ENCODE data around the gene LSM7.
"Not testable (repeated sequence)": the region's sequence is repeated elsewhere in the genome, so short reads cannot be mapped to it uniquely, and the experiment has no call there.

LSM7 gene

GRCh38 chr19:2354670-2355069 lies 26.3 kb upstream of the LSM7 start:
- no peak for DNase-seq

DNA sequence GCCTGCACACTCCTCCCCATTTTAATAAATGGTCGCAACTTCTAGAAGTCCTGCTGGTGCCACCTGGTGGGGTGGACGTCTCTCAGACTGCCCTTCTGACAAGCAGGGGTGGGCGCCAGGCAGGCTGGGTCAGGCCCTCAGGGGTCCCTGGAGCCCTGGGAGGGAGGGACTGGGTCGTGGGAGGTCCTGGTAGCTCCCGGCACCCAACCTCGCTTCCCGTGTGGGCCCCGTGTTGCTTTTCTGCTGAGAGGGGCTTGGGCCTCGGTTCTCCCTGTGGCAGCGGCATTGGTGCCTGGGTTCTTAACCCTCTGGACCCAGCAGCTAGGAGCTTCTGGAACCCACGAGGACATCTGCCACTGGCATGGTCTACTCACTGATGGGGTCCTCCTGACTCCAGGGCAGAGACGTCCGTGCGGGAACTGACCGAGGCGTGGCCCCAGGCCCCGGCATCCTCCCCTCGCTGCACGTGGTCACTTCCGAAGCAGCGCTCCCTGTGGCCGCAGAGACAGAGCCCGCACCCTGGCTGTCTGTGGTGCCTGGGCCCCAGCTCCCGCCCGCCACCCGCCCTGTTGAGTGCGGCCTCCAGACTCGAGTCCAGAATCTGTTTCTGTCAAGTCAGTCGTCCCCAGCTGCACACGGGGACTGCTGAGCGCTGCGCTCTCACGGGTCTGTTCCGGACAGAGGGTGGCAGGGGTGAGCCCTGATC lies 25.7 kb upstream of the LSM7 start:
- DNase-seq = no peak

GRCh38 chr19:2353159-2353886 lies 24.9 kb upstream of the LSM7 start:
- no peak for DNase-seq

DNA sequence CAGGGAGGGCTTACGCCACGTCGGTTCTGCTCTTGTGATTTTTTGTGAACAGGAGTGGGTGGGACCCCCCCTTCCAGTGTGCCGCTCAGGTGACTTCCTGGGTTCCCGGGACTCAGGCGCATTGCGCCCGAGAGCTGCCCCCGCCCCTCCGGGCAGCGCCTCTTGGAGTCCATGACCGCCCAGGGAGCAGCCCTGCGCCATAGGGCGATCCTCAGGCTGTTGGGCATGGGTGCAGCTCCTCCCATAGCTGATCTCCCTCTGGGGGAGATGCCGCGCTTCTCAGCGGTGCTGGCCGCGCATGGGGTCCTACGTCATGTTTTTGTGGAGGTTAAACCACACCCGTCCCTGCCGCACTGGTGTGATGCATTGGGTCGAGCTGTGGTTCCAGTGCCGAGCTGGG lies 23.7 kb upstream of the LSM7 start:
- no peak for DNase-seq

DNA sequence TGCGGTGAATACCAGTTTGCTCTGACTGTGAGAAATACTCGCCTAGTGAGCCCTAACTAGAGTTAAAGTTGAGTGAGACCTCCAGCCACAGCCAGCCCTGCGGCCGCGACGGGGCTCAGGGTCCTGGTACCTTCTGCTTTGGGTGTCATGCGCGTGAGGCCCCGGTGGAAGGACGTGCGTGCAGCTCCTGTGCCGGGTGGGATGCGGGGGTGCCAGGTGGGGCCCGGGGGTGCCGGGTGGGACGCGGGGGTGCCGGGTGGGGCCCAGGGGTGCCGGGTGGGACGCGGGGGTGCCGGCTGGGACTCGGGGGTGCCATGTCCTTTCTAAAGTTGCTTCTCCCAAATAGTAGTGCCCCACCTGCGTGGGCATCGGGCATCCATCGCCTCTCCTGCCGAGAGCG lies 23.2 kb upstream of the LSM7 start:
- no peak for DNase-seq

DNA sequence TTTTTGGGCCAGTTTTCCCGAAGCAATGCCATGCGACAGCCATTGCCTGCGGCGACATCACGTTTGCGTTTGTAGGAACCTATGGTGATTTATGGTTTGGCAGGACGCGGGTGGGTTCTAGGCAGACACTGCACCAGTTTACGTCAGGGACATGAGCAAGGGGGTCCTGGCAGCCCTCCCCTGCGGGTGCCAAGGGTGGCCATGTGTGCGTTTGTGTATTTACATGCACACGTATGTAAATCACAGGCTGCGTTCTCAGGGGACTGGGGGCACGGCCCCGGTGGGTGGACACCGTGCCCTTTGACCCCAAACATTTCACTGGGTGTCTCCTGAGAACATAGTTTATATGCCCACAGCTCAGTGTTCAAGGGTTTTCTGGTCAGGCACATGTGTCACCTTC lies 22.3 kb upstream of the LSM7 start:
- DNase-seq = no peak

DNA sequence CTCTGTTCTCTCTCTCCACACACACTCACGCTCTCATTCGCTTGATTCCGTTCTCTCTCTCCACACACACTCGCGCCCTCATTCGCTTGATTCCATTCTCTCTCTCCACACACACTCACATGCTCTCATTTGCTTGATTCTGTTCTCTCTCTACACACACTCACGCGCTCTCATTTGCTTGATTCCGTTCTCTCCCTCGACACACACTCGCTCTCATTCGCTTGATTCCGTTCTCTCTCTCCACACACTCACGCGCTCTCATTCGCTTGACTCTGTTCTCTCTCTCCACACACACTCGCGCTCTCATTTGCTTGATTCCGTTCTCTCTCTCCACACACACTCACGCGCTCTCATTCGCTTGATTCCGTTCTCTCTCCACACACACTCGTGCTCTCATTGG lies 21.4 kb upstream of the LSM7 start:
- DNase-seq = not testable (repeated sequence)

DNA sequence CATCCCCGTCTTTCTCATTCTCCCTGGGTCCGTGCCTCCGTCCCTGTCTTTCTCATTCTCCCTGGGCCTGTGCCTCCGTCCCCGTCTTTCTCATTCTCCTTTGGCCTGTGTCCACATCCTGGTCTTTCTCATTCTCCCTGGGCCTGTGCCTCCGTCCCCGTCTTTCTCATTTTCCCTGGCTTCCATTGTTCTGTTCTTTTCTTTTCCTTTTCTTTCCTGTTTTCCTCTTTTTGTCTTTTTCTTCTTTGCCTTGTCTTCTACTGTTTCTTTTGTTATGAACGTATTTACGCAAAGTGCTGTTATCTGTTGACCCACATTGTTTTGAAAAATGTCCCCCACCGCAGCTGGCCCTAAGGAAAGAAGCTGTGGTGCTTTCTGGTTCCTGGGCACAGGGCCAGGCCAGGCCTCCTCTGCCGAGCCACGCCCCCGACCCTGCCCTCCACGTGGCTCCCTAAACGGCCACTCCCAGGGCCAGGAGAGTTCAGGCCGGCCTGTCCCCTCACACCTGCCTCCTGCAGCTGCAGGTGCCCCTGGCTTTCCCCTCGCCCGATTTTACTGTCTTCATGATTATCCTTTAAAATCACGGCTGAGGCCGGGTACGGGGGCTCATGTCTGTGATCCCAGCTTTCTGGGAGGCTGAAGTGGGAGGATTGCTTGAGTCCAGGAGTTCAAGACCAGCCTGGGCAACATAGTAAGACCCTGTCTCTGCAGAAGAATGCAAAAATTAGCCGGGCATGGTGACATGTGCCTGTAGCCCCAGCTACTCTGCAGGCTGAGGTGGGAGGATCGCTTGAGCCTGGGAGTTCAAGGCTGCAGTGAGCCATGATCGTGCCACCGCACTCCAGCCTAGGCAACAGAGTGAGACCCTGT lies 17.6 kb upstream of the LSM7 start:
- DNase-seq = no peak

DNA sequence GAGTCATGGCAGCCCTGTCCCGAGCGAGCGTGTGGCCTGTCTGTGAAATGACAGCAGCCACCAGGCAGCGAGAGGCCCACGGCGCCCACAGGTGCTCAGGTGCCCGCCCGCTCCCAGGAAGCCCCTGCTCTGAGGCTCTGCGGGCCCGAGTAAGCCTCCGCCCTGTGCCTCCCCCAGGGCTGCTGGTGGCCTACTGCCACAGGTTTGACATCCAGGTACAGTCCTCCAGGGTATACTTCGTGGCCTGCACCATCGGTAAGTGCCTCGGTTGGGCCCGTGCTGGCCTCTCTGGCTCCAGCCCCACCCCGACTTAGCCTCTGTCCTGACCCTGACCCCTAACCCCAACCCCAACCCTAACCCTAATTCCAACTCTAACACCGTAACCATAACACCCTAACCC lies 16.7 kb upstream of the LSM7 start:
- no peak for DNase-seq

- DNase-seq = no peak
Measured at GRCh38 chr19:2344381-2344870, 16.0 kb upstream of the LSM7 start.

GRCh38 chr19:2343289-2343982 lies 15.1 kb upstream of the LSM7 start:
- no peak for DNase-seq

DNA sequence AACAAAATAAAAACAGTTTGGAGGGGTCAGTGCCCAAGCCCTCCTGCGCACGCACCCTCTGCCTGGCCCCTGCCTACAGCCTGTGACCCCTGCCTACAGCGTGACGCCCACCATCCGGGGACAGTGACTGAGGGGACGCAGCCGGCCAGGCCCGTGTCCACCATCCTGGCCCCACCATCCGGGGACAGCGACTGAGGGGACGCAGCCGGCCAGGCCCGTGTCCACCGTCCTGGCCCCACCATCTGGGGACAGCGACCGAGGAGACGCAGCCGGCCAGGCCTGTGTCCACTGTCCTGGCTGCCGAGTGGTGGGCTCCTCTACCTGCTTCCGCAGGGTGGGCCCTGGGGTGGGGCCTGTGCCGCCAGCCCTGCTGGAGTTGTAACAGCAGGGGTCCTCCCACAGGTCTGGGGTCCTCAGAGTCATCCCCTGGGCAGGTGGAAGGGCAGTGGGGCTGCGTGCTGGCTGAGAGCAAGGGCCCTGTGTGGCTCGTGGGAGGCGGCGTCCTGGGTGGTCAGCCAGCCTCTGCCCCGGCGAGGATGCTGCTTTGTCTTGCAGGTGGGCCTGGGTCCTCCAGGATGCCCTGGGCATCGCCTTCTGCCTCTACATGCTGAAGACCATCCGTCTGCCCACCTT lies 14.4 kb upstream of the LSM7 start:
- no peak for DNase-seq

- DNase-seq = no peak
Measured at GRCh38 chr19:2341982-2342381, 13.6 kb upstream of the LSM7 start.

- DNase-seq = no peak
Measured at GRCh38 chr19:2341244-2341751, 12.9 kb upstream of the LSM7 start.

GRCh38 chr19:2340496-2341243 lies 12.3 kb upstream of the LSM7 start:
- DNase-seq = no peak

DNA sequence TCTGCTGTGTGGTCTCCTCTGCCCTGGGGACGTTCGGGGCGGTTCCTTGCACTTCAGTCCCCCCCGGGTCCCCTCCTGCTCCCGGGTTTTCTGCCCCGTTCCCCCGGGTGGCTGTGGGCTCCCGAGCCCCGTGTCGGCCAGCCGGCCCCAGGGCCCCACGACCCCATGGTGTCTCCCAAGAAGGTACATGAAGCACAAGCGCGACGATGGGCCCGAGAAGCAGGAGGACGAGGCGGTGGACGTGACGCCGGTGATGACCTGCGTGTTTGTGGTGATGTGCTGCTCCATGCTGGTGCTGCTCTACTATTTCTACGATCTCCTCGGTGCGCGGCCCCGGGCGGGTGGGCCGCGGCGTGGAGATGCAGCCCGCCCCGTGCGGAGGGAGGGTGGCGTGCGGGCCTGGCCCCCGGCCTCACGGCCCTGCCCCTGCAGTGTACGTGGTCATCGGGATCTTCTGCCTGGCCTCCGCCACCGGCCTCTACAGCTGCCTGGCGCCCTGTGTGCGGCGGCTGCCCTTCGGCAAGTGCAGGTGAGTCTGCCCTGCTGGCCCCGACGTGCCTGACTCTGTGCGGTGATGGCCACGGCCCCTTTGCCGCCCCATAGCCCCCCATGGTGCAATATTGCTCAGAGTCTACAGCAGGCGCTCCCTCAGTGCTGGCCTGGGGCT lies 11.4 kb upstream of the LSM7 start:
- no peak for DNase-seq

GRCh38 chr19:2338751-2339643 lies 10.6 kb upstream of the LSM7 start:
- DNase-seq = no peak

DNA sequence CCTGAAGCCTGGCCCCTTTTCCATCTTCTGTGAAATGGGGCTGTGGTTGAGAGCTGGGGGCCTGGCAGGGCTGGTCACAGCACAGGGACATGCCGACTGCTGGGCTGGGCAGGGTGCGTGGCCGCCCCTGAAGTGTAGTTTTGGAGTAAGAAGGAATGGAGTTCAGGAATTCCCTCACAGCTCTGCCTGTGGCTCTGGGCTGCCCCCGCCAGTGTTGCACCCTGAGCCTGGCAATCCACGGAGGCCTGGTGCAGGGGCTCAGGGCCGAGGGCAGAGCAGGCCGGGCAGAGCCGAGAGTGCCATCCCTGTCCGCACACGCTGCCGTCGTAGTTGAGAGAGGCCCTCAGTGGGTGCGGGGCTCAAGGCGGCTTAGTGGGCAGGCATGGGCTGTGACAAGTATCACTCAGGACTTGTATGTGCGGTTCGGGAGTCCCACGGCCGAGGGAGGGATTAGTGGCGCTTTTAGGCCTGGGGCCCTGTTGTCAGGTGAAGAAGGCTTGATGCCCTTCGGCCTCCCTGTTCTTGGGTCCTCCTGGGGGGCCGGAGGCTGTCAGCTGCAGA lies 9.7 kb upstream of the LSM7 start:
- no peak for DNase-seq

DNA sequence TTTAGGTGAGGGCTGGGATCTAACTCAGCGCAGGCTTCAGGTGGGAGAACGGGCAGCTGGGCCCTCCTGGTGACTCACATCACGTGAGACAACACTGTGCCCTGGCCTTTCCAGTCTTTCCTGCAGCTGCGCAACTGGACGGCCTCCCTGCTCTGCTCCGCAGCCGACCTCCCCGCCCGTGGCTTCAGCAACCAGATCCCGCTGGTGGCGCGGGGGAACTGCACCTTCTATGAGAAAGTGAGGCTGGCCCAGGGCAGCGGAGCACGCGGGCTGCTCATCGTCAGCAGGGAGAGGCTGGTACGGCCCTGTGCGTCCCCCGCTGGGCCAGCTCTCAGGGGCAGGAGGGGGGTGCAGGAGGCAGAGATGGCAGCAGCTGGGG lies 8.9 kb upstream of the LSM7 start:
- DNase-seq = no peak

All from activated CD4-positive, CD25-positive, alpha-beta regulatory T cell (primary cell).